AML-193 (cell line): ENCODE data around the gene SLC17A7.
"Not testable (repeated sequence)": the region's sequence is repeated elsewhere in the genome, so short reads cannot be mapped to it uniquely, and the experiment has no call there.

ENCODE experiments used
- DNase-seq, 2 experiments: peaks; one replicate each; lab custom pipeline; 2025; lab: John Stamatoyannopoulos, UW

SLC17A7 gene

GRCh38 chr19:49441210-49441959 lies at the start of gene SLC17A7:
Gene SLC17A7, minus strand, starts transcription at chr19:49441527. Its CDS starts 148 bp downstream, at chr19:49441379.
- no peak for DNase-seq

GRCh38 chr19:49490287-49491029 lies 49.1 kb upstream of the SLC17A7 start:
- DNase-seq: no peak

- DNase-seq: no peak
Observed at GRCh38 chr19:49489601-49490167, 48.4 kb upstream of the SLC17A7 start.

GRCh38 chr19:49488863-49489537 lies 47.7 kb upstream of the SLC17A7 start:
- DNase-seq: no peak

- no peak for DNase-seq
Observed at GRCh38 chr19:49488046-49488862, 46.9 kb upstream of the SLC17A7 start.

- peak; percentile 95 to 97 for DNase-seq
Observed at GRCh38 chr19:49487277-49488045, 46.1 kb upstream of the SLC17A7 start, which contains the start of gene RPL13A. Gene RPL13A, plus strand, starts transcription at chr19:49487608. Its CDS starts 22 bp downstream, at chr19:49487630.

GRCh38 chr19:49486710-49487276 lies 45.5 kb upstream of the SLC17A7 start:
- DNase-seq: no peak

GRCh38 chr19:49486232-49486631 lies 44.9 kb upstream of the SLC17A7 start:
- DNase-seq: no peak

GRCh38 chr19:49481020-49481683 lies 39.8 kb upstream of the SLC17A7 start:
- DNase-seq: no peak

- no peak for DNase-seq
Observed at GRCh38 chr19:49479975-49480628, 38.8 kb upstream of the SLC17A7 start.

- peak in 1 of 2 experiments; percentile 13 for DNase-seq
Observed at GRCh38 chr19:49475995-49476880, 34.9 kb upstream of the SLC17A7 start.

- no peak for DNase-seq
Observed at GRCh38 chr19:49475191-49475917, 34.0 kb upstream of the SLC17A7 start.

GRCh38 chr19:49474542-49474924 lies 33.2 kb upstream of the SLC17A7 start:
- no peak for DNase-seq

GRCh38 chr19:49473868-49474541 lies 32.7 kb upstream of the SLC17A7 start, which contains the start of gene FLT3LG:
Gene FLT3LG, plus strand, starts transcription at chr19:49474215. Its CDS starts 425 bp downstream, at chr19:49474640.
- DNase-seq: peak; percentile 75 to 81

GRCh38 chr19:49473501-49473867 lies 32.2 kb upstream of the SLC17A7 start:
- not testable (repeated sequence) for DNase-seq

GRCh38 chr19:49472936-49473335 lies 31.6 kb upstream of the SLC17A7 start:
- DNase-seq: no peak

GRCh38 chr19:49470615-49470978 lies 29.3 kb upstream of the SLC17A7 start:
- no peak for DNase-seq
